BE2C (cell line): Measurements from ENCODE around the gene ATXN7.

Experiments used
- DNase-seq: peaks from one replicate; pipeline ENCODE4 v3.0.0-alpha.2; 2020
- H3K27me3 ChIP-seq: fragments of 250-450 bp; sonication (Bioruptor Pico); 2 replicates; pipeline ENCODE4 v1.5.1; 2020; ENCODE audit warnings: mild to moderate bottlenecking
- H3K36me3 ChIP-seq: fragments of 250-450 bp; sonication (Bioruptor Pico); 2 replicates; pipeline ENCODE4 v1.5.1; 2020; ENCODE audit warnings: mild to moderate bottlenecking
- H3K4me1 ChIP-seq: fragments of 250-450 bp; sonication (Bioruptor Pico); 2 replicates; pipeline ENCODE4 v1.5.1; 2020
- H3K4me3 ChIP-seq: 2 replicates; pipeline ENCODE4 v1.5.1; 2011; ENCODE audit warnings: low read depth, low read length
- H3K9me3 ChIP-seq: fragments of 250-450 bp; sonication (Bioruptor Pico); 2 replicates; pipeline ENCODE4 v1.5.1; 2020
- CTCF ChIP-seq: IDR thresholded peaks from 2 replicates; pipeline ENCODE4 v1.5.1; 2012; ENCODE audit warnings: mild to moderate bottlenecking, low read depth, low read length

ATXN7 gene

GRCh38 chr3:63932509-63933212 lies 69.0 kb downstream of the ATXN7 start:
- H3K36me3 ChIP-seq: no peaks in the 10 kb centered on the region; the same call in 1 of the 2 replicates

GRCh38 chr3:63933459-63933858 lies 69.8 kb downstream of the ATXN7 start:
- no peaks in the 10 kb centered on the region; the same call in 1 of the 2 replicates for H3K36me3 ChIP-seq
- no peaks in the 10 kb centered on the region for H3K27me3 ChIP-seq
- no peaks in the 10 kb centered on the region for H3K9me3 ChIP-seq
- no peak for DNase-seq
- H3K4me1 ChIP-seq: peaks cover 4% of the 10 kb centered on the region
- no peak for TF ChIP-seq CTCF
- no peak overlapping the region for H3K4me3 ChIP-seq

More at GRCh38 chr3:63932509-63933212, 69.0 kb downstream of the ATXN7 start:
- Histone ChIP-seq H3K4me1 (peaks cover 4% of the 10 kb centered on the region), H3K27me3 (no peaks in the 10 kb centered on the region), H3K4me3 (no peak overlapping the region), H3K9me3 (no peaks in the 10 kb centered on the region)
- no peak for TF ChIP-seq CTCF
- DNase-seq: no peak

- Histone ChIP-seq H3K4me3 (no peak overlapping the region), H3K36me3 (no peaks in the 10 kb centered on the region; the same call in 1 of the 2 replicates), H3K9me3 (no peaks in the 10 kb centered on the region), H3K27me3 (no peaks in the 10 kb centered on the region), H3K4me1 (peaks cover 4% of the 10 kb centered on the region)
- TF ChIP-seq CTCF: no peak
- DNase-seq: no peak
These were observed 70.6 kb downstream of the ATXN7 start for GRCh38 chr3:63934041-63934866.

GRCh38 chr3:63936925-63937324 lies 73.3 kb downstream of the ATXN7 start:
- H3K27me3 ChIP-seq: no peaks in the 10 kb centered on the region
- DNase-seq: no peak
- peaks cover 4% of the 10 kb centered on the region for H3K4me1 ChIP-seq
- H3K9me3 ChIP-seq: no peaks in the 10 kb centered on the region
- no peak for TF ChIP-seq CTCF
- H3K4me3 ChIP-seq: no peak overlapping the region
- no peaks in the 10 kb centered on the region; the same call in 1 of the 2 replicates for H3K36me3 ChIP-seq

- Histone ChIP-seq H3K9me3 (no peaks in the 10 kb centered on the region), H3K4me1 (peaks cover 4% of the 10 kb centered on the region), H3K27me3 (no peaks in the 10 kb centered on the region), H3K4me3 (no peak overlapping the region), H3K36me3 (no peaks in the 10 kb centered on the region; the same call in 1 of the 2 replicates)
- DNase-seq: no peak
- no peak for TF ChIP-seq CTCF
These were observed 74.3 kb downstream of the ATXN7 start for GRCh38 chr3:63937661-63938651.
